Suprapubic skin (tissue), 4 donors: Measurements from ENCODE around the gene SLC30A10.

Source experiments
- EP300 ChIP-seq: sonication (generic); formaldehyde crosslinking; IDR thresholded peaks from one replicate; pipeline ENCODE4 v1.6.1; 2017; ENCODE audit warnings: antibody characterized with exemption
- POLR2A ChIP-seq, 2 donors: fragments of 450-650 bp; IDR thresholded peaks; one replicate each; pipeline ENCODE4 v1.6.1; 2017; ENCODE audit warnings: antibody characterized with exemption in 2 of 2, mild to moderate bottlenecking in 2 of 2, moderate library complexity in 2 of 2
- POLR2AphosphoS5 ChIP-seq, 3 donors: sonication (generic); formaldehyde crosslinking; IDR thresholded peaks; one replicate each; pipeline ENCODE4 v1.6.1; 2017; ENCODE audit warnings: antibody characterized with exemption in 3 of 3
- TF ChIP-seq, protein P1 (sequence below), 2 donors: fragments of 200-600 bp in 1 of 2; fragments of 450-650 bp in 1 of 2; sonication (generic) in 1 of 2; IDR thresholded peaks; one replicate each; pipeline ENCODE4 v1.5.1; 2016 to 2019; ENCODE audit warnings: antibody characterized with exemption in 2 of 2, mild to moderate bottlenecking in 1 of 2, moderate library complexity in 1 of 2

DNA sequence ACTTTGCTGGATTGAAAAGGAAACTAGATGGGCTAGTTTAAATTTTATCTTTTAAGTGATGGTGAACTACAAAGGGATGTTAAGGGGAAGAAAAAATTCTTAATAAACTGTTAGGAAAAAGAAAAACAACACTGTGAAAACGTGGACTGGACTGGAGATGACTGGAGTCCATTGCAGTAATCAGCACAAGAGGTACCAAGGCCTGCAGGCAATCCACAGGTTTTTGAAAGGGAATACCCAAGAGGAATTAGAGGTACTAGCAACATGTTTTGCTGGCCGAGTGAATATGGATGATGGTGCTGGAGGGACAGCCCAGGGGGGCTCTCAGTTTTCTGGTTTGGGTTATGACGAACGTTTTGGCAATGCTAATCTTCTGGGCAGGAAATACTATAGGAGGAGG is 39.0 kb upstream of the SLC30A10 start:
- TF ChIP-seq EP300 (no peak), POLR2AphosphoS5 (IDR thresholded peaks at IDR 0.05) (no peak), POLR2A (IDR thresholded peaks at IDR 0.05) (no peak)
- TF ChIP-seq, protein P1, sequence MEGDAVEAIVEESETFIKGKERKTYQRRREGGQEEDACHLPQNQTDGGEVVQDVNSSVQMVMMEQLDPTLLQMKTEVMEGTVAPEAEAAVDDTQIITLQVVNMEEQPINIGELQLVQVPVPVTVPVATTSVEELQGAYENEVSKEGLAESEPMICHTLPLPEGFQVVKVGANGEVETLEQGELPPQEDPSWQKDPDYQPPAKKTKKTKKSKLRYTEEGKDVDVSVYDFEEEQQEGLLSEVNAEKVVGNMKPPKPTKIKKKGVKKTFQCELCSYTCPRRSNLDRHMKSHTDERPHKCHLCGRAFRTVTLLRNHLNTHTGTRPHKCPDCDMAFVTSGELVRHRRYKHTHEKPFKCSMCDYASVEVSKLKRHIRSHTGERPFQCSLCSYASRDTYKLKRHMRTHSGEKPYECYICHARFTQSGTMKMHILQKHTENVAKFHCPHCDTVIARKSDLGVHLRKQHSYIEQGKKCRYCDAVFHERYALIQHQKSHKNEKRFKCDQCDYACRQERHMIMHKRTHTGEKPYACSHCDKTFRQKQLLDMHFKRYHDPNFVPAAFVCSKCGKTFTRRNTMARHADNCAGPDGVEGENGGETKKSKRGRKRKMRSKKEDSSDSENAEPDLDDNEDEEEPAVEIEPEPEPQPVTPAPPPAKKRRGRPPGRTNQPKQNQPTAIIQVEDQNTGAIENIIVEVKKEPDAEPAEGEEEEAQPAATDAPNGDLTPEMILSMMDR (IDR thresholded peaks at IDR 0.05): no peak
